ENCODE data around the gene ARFGAP1.

DNA sequence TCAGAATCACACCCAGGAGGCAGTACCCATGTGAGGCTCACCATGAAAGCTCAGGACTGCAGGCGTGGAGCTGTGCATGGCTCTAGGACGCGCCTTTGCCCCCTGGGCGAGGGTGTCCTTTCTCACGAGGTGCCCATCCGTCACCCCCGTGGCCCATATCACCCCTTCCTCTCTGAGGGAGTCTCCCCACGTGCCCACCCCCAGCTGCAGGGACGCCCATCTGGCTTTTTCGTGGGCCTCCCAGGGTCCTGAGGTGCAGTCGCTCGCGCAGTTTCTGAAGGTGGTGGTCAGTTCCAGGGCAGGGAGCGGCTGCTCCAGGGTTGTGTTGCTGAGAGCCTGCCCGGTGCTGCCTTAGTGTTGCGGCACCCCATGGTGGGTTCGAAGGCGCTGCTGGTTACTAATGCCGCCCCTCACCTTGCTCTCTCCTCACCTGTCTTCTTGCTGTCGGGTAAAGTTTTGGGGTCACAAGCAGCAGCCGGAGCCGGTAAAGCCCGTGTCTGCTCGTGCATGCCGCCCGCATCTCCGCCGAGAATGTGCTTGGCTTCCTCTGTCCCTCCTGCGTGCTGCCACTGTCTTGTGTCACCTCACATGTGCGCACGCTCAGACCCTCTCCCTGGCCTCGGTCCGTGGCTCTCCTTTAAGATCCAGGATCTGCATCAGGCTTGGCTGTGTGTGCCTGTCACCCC, 10.9 kb downstream of the ARFGAP1 start:
- TF ChIP-seq POLR2AphosphoS5 (IDR thresholded peaks at IDR 0.05; ENCODE audit: low read depth, low read length), result no peak
- no peak for TF ChIP-seq TAF1 (IDR thresholded peaks at IDR 0.05; ENCODE audit: low read depth, low read length)

Data from GM12891 (cell line).